ENCODE measurements around the gene RASSF8.

- TF ChIP-seq CTCF (IDR thresholded peaks at IDR 0.05; ENCODE audit: insufficient read depth, low read depth, low read length) = no peak
- TF ChIP-seq EZH2 (IDR thresholded peaks at IDR 0.05; ENCODE audit: insufficient read depth, low read length) = no peak
Observed at GRCh38 chr12:26032719-26033241, 74.3 kb downstream of the RASSF8 start.
